A549 treated with Mapracorat at 1 μM for 4 hours (cell line): ENCODE results near the gene C2. TPM values are rescaled to one million over a fixed set of nuclear protein-coding genes. Genes with fewer than 3 reads are reported as not detected.

Source experiments
- total RNA-seq: library from RNA; stranded (reverse); fragments of 200-300 nt; extraction: Qiagen RNA extraction; gene quantifications from 5 replicates; pipeline ENCODE4 v1.2.3, GENCODE V29; 2022

C2 gene
- total RNA-seq, result 0.26 to 0.46 TPM (median 0.31 TPM) in 5 replicates

DNA sequence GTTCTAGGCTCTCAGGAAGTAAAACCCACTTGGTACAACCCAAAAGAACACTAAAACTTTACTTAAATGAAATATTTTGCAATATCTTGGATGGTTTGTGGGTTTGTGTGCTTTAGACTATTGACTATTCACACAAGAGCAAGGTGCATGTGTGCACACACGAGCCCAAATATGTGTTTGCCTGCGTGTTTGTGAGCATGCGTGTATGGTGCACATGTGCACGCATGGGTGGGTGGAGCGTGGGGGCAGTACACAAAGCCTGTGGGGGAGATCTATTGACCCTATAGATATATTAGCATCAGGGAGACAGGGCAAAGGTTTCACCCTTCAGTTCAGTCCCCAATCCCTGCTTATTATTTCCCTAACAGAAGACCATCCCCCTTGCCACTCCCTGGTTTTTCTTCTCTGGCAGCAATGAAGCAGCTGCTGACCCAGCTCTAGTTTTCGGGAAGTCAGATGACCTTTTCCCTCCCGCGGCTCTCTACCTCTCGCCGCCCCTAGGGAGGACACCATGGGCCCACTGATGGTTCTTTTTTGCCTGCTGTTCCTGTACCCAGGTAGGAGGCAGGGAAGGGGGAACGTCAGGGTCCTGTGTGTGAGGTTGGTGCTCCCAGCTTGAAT lies at the start of gene C2:
C2 (plus strand) TSS at position 476 of the 621 bp plus-strand sequence; CDS start at position 512, 36 bp downstream.

DNA sequence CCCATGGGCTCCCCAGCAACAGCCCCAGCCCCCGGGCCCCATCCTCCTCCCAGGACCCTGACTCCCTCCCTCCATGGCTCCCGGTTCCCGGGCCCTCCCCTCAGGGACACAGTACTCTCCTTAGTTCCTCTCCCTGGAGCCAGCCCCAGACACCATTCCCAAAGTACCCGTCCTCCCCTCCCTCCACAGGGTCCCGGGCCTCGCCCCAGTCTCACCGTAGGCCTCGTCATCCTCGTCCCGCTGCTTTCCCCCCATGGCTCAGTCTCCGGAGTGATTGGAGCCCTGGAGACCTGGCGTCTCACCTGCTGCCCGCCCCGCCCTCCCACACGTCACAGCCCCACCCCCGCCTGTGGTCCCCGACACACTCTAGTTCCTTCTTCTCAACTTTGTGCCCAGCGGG lies 48.8 kb upstream of the C2 start, which contains the start of gene SLC44A4:
SLC44A4 (minus strand) TSS at position 272 of the 400 bp plus-strand sequence; CDS start at position 255, 17 bp downstream.

DNA sequence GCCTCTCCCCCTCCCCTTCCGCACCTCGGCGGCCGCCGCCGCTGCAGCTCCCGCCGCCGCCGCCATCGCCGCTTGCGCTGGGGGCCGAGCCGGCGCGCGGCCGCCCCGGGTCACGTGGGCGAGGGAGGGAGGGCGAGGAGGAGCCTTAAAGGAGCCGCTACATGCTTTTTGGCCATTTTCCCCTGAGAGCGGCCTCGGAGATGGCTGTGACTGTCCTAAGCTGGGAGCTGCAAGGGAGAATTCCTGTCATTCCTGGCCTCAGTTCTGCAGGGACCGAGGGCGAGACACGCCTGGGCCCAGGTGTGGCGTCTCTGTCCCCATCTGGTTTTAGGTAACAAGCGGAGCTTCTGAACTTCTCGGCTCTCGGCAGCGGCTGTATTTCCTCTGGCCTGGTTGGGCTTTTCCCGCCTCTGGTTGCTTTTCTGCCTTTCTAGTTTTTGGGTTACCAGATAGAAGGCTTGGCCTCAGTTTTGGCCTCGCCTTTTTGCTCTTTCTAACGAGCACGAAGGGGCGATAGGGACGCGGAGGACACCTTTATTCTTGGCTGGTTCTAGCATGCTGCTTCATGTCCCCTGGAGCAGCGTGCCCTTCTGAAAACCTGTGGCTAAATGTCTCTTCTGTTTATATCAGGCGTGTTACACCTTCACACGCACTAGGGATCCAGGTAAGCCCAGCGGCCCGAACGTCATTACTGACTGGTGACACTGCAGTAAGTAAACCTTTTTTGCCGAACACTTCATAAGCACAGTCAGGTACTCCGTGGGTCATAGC lies 29.7 kb upstream of the C2 start, which contains the start of gene EHMT2:
EHMT2 (minus strand) TSS at position 87 of the 771 bp plus-strand sequence; CDS start at position 66, 21 bp downstream.

DNA sequence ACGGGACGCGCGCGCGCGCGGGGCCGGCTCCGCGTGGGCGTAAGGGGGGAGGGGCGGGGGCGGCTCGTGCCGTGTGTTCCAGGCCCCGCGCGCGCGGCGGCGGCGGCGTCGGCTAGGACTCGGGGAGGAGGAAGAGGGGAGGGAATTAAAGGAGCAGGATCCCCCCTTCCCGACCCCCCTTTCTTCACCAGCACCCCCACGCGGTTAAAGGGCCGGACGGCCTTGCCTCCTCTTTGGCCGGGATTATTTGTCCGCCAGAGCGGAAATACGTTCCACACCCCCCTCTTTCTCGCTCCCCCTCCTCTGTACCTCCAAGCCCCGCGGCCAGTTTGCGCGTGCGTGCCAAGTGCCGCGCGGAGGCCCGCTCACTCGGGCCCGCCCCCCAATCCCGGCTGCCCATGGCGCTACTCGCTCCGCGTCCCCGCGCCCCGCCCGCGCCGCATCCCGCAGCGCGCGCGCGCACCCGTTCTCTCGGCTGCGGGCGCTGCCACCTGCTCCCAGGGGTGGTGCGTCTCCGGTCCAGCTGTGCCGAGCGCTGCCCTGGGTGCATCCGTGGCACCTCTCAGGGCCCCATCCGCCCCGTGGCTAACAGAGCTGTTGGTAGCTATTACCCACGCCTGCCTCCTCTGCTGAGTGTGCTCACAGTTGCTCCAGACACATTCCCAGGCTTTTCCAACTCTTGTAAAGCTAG lies 25.4 kb upstream of the C2 start, which contains the start of gene ZBTB12:
ZBTB12 (minus strand) TSS at position 134 of the 691 bp plus-strand sequence. CDS start 781 bp downstream, outside the sequence.

DNA sequence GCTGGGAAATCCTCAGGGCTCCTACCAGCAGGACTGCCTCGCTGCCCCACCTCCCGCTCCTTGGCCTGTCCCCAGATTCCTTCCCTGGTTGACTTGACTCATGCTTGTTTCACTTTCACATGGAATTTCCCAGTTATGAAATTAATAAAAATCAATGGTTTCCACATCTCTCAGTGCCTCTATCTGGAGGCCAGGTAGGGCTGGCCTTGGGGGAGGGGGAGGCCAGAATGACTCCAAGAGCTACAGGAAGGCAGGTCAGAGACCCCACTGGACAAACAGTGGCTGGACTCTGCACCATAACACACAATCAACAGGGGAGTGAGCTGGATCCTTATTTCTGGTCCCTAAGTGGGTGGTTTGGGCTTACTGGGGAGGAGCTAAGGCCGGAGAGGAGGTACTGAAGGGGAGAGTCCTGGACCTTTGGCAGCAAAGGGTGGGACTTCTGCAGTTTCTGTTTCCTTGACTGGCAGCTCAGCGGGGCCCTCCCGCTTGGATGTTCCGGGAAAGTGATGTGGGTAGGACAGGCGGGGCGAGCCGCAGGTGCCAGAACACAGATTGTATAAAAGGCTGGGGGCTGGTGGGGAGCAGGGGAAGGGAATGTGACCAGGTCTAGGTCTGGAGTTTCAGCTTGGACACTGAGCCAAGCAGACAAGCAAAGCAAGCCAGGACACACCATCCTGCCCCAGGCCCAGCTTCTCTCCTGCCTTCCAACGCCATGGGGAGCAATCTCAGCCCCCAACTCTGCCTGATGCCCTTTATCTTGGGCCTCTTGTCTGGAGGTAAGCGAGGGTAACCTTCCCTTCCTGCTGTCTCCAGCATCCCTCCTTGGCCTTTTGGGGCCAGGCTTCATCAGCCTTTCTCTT lies 18.2 kb downstream of the C2 start, which contains the start of gene CFB:
CFB (plus strand) TSS at position 589 of the 863 bp plus-strand sequence; CDS start at position 716, 127 bp downstream.

DNA sequence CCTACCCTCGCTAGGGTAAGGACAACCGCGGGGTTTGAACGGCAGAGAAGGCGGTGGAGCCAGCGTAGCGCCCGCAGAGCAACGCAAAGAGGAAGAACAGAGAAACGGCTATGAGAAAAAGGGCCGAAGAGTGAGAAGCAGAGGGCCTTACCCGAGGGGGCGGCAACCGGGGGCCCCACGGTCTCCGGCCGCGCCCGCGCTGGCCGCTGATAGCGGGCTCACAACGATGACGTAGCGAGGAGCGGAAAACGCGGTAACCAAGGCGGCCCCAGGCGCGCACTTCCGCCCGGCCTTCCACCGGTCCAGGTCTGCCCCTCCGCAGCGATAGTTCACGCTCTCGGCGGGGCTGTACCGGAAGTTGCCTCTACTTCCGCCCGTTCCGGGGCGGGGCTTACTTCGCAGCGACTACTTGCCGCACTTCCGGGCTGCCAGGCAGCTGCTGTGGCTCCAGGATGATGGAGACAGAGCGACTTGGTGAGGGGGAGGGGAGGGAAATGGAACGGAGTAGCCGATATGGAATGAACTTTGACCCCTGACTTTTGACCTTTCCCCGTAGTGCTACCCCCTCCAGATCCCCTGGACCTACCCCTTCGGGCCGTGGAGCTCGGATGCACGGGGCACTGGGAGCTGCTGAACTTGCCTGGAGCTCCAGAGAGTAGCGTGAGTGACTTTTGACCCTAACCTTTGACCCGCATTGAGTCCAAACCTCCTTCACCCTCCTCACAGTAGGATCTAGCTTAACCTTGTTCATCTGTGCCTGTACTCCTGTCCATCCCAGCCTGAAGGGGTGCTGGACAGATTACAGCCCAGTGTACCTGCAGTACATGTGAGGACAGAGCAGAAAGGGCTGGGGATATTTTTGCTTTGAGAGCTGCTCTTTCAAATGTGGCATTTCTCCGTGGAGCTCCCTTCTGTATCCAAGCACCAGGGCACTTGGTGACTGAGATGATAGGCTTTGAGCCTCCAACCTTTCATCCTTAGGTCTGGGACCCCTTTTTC lies 31.5 kb downstream of the C2 start, which contains the start of the genes NELFE and SKIC2:
NELFE (minus strand) TSS at position 231 of the 999 bp plus-strand sequence. CDS start 525 bp downstream, outside the sequence.
SKIC2 (plus strand) TSS at position 435 of the 999 bp plus-strand sequence; CDS start at position 453, 18 bp downstream.

DNA sequence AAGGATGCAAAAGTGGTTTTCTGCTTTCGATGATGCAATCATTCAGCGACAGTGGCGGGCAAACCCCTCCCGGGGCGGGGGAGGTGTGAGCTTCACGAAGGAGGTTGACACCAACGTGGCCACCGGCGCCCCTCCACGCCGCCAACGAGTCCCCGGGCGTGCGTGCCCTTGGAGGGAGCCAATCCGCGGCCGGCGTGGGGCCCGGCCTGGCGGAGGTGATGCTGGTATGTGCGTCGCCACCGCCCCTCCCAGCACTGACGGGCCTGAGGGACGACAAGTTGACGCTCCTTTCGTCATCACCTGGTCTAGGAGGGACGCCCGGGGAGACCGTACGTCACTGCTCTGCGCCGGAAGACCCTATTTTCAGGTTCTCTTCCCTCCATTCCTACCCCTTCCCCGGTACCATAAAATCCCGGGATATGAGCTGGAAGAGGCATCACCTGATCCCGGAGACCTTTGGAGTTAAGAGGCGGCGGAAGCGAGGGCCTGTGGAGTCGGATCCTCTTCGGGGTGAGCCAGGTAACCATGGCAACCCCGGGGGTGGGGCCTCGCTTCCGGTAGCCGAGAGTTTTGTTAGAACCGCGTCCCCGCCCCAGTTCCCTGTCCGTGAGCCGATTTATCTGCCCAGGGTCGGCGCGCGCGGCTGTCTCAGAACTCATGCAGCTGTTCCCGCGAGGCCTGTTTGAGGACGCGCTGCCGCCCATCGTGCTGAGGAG lies 44.6 kb downstream of the C2 start, which contains the start of gene DXO:
DXO (minus strand) TSS at position 146 of the 716 bp plus-strand sequence. CDS start 463 bp downstream, outside the sequence.

DNA sequence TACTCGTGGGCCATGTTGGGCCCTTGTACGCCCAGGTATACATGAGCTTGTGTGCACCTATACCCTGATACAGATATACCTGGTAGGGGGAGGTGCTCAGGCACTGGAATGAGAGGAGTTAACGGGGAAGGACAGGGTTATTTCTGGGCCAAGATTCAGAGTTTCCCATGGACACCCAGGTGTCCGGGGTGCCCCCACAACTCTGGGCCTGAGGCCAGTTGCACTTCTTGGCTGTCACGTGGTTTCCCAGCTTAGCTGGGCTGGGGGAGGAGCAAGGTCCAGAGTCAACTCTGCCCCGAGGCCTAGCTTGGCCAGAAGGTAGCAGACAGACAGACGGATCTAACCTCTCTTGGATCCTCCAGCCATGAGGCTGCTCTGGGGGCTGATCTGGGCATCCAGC lies 54.2 kb downstream of the C2 start, which contains the start of gene C4A:
C4A (plus strand) TSS at position 314 of the 400 bp plus-strand sequence; CDS start at position 365, 51 bp downstream.

Other genes starting within 250 kb of the C2 start
- 0.92 to 1.6 TPM (median 1.1 TPM) in 5 replicates for gene LY6G5C, start 246.7 kb upstream of the C2 start, total RNA-seq
- gene ABHD16A, start 224.4 kb upstream of the C2 start, total RNA-seq, result 11.3 to 19.8 TPM (median 18.4 TPM) in 5 replicates
- not detected in 5 replicates for gene LY6G6F, start 220.9 kb upstream of the C2 start, total RNA-seq
- not detected in 5 replicates for gene LY6G6D, start 212.4 kb upstream of the C2 start, total RNA-seq
- 0.21 to 0.24 TPM (median 0.23 TPM) in 3 of 5 replicates, not detected in the others for gene LY6G6C, start 206.0 kb upstream of the C2 start, total RNA-seq
- gene MPIG6B, start 204.3 kb upstream of the C2 start, total RNA-seq, result not detected in 5 replicates
- 28.3 to 32.5 TPM (median 31.8 TPM) in 5 replicates for gene DDAH2, start 198.4 kb upstream of the C2 start, total RNA-seq
- gene CLIC1, start 191.2 kb upstream of the C2 start, total RNA-seq, result 471 to 496 TPM (median 485 TPM) in 5 replicates
- 11.8 to 15.5 TPM (median 13.1 TPM) in 5 replicates for gene MSH5, start 187.7 kb upstream of the C2 start, total RNA-seq
- 2.6 to 5.2 TPM (median 4.3 TPM) in 5 replicates for gene SAPCD1, start 165.1 kb upstream of the C2 start, total RNA-seq
- gene VWA7, start 150.4 kb upstream of the C2 start, total RNA-seq, result 0.72 to 2.2 TPM (median 1.4 TPM) in 5 replicates
- gene VARS1, start 132.0 kb upstream of the C2 start, total RNA-seq, result 45.6 to 60.9 TPM (median 53.8 TPM) in 5 replicates
- 51.0 to 62.8 TPM (median 60.8 TPM) in 5 replicates for gene LSM2, start 120.8 kb upstream of the C2 start, total RNA-seq
- gene HSPA1L, start 112.4 kb upstream of the C2 start, total RNA-seq, result 1.3 to 1.8 TPM (median 1.5 TPM) in 5 replicates
- 132 to 252 TPM (median 194 TPM) in 5 replicates for gene HSPA1A, start 112.2 kb upstream of the C2 start, total RNA-seq
- 89.4 to 177 TPM (median 151 TPM) in 5 replicates for gene HSPA1B, start 100.0 kb upstream of the C2 start, total RNA-seq
- 21.6 to 33.6 TPM (median 26.8 TPM) in 5 replicates for gene NEU1, start 64.9 kb upstream of the C2 start, total RNA-seq
- 0.15 TPM in 1 of 5 replicates, not detected in the others for gene SLC44A4, start 48.7 kb upstream of the C2 start, total RNA-seq
- 19.9 to 30.0 TPM (median 29.0 TPM) in 5 replicates for gene EHMT2, start 30.0 kb upstream of the C2 start, total RNA-seq
- 2.4 to 4.1 TPM (median 3.7 TPM) in 5 replicates for gene ZBTB12, start 25.6 kb upstream of the C2 start, total RNA-seq
- 1.9 to 2.3 TPM (median 2.0 TPM) in 5 replicates for gene CFB, start 18.4 kb downstream of the C2 start, total RNA-seq
- 76.0 to 93.4 TPM (median 77.7 TPM) in 5 replicates for gene NELFE, start 31.3 kb downstream of the C2 start, total RNA-seq
- 19.7 to 26.3 TPM (median 23.2 TPM) in 5 replicates for gene SKIC2, start 31.5 kb downstream of the C2 start, total RNA-seq
- gene DXO, start 44.4 kb downstream of the C2 start, total RNA-seq, result 10.3 to 13.3 TPM (median 11.0 TPM) in 5 replicates
- gene C4A, start 54.3 kb downstream of the C2 start, total RNA-seq, result 0.97 to 1.7 TPM (median 1.4 TPM) in 5 replicates
- gene C4B, start 87.1 kb downstream of the C2 start, total RNA-seq, result 0.69 to 1.5 TPM (median 1.3 TPM) in 5 replicates
- gene CYP21A2, start 110.7 kb downstream of the C2 start, total RNA-seq, result not detected in 5 replicates
- 0.32 to 0.76 TPM (median 0.50 TPM) in 5 replicates for gene TNXB, start 181.6 kb downstream of the C2 start, total RNA-seq
- 26.5 to 36.2 TPM (median 33.1 TPM) in 5 replicates for gene ATF6B, start 200.5 kb downstream of the C2 start, total RNA-seq
- 6.1 to 9.0 TPM (median 7.2 TPM) in 5 replicates for gene FKBPL, start 202.6 kb downstream of the C2 start, total RNA-seq
- 0.33 to 1.5 TPM (median 0.63 TPM) in 5 replicates for gene PRRT1, start 224.2 kb downstream of the C2 start, total RNA-seq
- gene PPT2, start 226.4 kb downstream of the C2 start, total RNA-seq, result 7.4 to 9.2 TPM (median 7.7 TPM) in 5 replicates
- gene EGFL8, start 236.9 kb downstream of the C2 start, total RNA-seq, result 0.82 to 2.3 TPM (median 1.5 TPM) in 5 replicates
- gene AGPAT1, start 248.4 kb downstream of the C2 start, total RNA-seq, result 32.4 to 41.0 TPM (median 39.0 TPM) in 5 replicates